COLO668 (cell line): Measurements from ENCODE around the gene SPTBN5.
A peak's percentile ranks its signal among the peaks of the same experiment; 100 is the strongest.

Source experiments
- DNase-seq: peaks from one replicate; lab custom pipeline; 2025; ENCODE audit not compliant: unreplicated experiment; lab: John Stamatoyannopoulos, UW

Gene SPTBN5

DNA sequence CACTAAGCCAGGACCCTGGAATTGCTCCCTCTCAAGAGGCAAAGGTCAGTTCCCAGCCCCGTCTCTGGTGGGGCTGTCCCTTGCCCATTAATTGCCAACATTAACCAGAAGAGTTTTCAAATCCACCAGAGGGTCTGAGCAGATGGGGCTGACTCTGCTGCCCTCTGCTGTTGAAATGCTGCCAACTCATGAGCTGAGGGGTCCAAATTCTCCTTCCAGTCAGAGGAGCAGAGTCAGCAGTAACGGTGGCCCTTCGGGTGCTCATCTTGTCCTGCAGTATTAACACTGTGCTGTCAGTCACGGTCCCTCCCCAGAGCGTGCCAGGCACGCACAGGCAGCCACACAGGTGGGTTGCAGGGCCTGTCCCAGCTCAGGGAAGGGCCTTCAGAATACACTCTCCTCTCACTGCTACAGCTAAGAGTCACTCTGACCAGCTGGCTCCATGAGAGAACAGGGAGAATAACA lies 10.7 kb upstream of the SPTBN5 start:
- peak; percentile 60 for DNase-seq

DNA sequence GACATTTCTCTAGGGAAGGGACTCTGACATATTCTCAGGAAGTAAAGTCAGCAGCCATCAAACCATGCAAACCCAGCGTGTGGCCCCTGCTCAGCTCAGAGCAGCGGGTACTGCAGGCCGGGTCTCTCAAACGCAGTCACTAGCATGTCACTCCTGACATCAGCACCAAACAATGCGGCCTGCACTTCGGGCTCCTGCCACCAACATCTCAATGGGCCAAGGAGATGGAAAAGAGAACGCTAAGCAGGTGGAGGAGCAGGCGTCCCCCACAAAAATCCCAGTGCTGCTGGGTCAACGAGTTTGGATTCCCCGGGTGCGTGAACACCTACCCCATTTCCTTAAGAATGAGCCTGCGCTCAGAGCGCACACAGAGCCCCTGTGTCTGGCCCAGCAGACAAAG lies 9.9 kb upstream of the SPTBN5 start:
- DNase-seq: no peak

DNA sequence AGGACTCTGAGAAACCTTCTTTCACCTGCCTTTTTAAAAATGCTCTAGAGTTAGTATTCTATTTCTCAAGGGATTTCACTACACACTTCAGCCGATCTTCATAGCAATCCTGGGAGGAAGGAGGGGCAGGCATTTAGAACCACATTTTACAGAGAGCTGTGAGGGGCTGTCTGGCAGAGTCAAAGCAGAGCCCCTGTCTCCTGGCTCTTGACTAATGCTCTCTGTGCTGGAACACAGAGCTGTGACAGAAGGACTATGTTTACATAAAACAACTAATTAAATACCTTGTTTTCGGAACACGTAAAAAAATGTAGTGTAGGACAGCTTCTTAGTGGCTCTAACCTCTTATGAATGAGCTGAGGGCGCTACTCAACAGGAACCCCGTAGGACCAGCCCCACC lies 7.6 kb upstream of the SPTBN5 start:
- no peak for DNase-seq

DNA sequence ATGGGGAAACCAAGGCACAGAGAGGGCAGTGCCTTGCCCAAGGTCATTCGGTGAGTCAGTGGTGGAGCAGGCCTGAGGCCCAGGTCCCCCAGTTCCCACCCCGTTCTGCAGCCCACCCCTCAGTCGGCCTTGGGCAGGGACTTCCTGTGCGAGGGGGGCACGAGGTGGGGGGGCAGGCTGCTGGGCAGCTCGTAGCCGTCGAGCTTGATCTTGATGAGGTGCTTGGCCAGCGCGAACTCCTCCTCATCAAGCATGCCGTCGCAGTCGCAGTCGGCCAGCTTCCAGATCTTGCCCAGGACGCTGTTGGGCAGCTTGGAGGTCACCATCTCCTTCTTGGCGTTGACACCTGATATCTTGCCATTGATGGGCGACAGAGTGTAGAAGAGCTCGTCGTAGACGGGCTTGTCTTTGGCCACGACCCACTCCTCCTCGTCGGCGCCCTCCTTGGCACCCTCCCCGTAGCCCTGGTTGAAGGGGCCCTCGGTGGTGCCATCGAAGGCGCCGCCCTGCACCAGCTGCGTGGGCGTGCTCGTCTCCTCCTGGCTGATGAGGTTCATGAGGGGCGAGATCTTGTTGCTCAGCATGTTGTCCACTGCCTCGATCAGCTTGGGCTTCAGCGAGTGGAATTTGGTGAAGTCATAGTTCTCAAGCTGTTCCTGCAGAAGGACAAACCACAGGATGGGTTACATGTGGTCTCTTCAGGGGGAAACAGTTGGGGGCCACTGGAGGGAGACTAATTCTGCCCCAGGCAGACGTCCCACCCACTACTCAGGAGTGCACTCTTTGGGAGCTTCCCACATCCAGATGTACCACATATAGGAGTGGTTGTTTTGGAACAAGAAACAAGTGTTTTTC lies 6.9 kb upstream of the SPTBN5 start:
- no peak for DNase-seq

DNA sequence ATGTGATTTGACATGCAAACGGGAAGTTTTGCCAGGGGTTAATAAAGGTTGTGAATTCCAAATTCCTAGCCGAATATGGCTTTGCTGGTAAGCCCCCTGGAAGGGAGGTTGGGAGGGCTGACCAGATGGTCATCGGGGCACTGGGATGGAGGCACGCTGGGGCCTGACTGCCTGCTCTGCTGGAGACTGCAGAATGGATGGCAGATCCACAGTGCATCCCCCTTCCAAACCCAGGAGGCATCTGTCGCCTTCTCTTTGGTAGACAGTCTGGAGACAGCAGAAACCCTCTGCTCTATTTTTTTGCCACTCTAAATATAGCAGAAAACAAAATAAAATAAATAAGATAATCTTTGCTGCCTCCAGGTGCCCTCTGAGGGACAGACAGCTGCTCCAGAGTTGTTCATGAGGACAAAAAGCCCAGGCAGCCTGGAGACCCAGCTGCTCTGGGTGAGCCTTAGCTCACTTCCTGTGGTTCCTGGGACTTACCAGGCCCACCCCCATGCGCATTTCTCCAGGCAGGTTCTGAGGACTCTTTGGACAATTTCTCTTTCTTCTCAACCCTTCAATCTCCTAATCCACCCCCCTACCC lies 6.1 kb upstream of the SPTBN5 start:
- no peak for DNase-seq

DNA sequence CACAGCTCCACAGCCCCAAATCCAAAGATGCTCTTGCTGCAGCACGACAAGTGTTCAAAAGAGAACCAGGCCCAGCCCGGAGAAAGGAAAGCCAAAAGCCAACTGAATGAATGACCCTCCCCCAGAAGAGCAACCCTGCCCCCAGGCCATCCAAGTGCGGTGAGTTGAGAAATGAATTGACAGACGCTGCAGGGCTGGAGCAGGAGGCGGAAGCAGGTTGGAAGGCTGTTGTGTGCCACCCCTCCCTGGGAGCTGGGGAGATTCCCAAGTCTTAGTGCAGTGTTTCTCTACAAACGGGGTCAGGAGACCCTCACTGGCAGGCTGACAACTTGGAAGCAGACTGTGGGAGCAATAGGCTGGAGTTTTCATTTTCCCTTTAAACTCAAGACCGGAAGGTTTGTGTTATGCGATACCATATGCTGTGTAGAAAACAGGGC lies 3.5 kb upstream of the SPTBN5 start:
- DNase-seq: no peak

DNA sequence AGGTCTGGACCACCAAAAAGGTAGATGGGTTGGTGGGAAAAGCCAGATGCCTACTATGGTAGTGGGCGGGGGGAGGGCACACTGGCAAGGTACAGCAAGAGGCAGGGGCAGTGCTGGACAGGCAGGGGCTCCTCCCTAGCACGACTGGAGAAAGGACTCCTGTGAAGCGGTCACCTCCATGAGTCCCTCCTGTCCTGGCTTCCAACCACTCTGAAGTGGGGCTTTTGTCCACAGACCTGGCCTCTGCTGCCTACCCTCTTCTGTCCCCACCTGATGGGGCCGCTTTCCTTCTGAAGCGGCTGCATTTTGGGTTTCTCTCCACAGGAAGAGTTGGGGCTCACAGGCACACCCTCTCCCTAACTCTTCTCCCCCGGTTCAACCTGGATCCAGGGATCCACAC lies 2.7 kb upstream of the SPTBN5 start:
- no peak for DNase-seq

DNA sequence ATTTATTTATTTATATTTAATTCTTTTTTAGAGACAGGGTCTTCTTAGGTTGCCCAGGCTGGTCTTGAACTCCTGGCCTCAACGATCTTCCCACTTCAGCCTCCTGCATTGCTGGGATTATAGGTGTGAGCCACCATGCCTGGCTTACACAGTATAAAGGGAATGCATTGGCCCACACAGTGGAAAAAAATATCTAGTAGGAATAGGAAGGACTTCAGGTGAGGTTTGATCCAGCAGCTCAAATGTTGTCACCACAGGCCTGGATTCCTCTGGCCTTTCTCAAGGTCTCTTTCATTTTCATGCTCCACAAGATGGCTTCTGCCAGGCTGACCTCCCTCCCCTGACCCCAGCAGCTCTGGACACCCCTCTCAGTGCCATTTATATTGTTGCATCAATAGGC lies 2.1 kb upstream of the SPTBN5 start:
- no peak for DNase-seq

DNA sequence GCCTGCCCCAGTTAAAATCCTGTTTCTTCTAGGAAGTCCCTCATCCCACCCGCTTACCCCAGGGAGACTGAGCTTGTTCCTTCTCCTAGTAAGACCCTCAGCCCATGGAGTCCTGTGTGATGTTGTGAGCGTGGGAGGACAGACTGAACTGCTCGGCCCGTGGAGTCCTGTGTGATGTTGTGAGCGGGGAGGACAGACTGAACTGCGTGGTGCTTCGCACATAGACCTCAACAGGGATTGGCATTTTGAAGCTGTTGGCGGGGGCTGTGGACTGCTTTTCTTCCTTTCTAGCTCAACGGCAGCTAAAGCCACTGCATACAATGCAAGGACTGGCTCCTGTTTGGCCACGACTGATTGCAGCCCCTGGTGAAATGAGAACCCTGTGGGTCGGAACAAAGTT lies 1.6 kb upstream of the SPTBN5 start:
- DNase-seq: no peak

DNA sequence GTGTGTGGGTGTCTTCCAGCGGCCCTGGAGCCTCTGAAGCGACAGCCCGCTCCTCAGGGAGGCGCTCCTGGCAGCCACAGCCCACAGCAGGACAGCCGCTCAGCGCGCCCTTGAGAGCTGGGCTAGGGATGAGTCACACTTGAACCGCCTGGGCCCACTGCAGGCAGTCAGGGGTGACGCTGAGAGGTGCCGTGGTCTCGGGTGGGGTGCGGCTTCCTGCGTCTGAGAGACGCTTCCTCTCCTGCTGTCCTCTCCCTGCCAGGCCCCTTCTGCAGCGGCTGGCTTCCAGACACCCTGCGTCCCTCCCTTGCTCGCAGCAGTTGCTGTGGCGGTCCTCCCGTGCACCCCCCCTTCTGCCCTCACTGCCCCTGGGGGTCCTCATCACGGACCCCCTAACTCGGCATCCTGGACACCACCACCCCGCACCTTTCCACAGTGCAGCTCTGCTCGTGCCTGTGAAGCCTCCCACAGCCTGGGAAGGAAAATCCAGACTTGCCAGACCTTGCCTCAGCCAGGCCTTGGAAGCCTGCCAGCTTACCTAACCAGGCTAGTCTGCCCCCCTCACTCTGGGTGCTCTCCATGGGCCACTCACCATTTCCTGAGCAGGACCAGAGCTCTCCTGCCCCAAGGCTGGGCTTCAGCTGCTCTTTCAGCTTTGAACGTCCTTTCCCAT lies 1.1 kb upstream of the SPTBN5 start:
- peak; percentile 87 for DNase-seq

DNA sequence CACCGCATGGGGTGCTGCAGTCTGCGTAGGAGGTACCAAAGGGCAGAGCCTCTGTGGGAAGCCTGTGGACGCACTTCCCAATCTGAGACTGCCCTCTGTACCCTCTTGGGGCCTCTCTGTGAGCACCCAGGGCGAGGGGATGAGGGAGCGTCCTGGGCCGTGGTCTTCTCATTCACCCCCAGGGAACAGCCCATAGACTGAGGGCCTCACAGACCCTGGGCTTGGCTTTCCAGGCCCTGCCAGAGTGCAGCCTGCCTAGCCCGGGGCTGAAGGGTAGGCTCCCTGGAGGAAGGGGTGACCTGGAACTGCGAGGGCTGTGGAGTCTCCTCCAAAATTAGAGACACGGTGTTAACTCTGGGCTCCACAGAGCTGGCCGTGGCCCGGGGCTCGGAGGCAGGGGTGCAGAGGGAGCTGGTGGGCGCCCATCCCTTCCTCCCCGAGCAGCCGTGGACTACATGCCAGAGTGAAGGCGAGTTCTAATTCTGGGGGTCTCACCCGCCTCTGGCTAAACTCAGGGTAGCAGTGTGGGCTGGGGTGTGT lies 468 bp upstream of the SPTBN5 start:
- peak; percentile 31 for DNase-seq

DNA sequence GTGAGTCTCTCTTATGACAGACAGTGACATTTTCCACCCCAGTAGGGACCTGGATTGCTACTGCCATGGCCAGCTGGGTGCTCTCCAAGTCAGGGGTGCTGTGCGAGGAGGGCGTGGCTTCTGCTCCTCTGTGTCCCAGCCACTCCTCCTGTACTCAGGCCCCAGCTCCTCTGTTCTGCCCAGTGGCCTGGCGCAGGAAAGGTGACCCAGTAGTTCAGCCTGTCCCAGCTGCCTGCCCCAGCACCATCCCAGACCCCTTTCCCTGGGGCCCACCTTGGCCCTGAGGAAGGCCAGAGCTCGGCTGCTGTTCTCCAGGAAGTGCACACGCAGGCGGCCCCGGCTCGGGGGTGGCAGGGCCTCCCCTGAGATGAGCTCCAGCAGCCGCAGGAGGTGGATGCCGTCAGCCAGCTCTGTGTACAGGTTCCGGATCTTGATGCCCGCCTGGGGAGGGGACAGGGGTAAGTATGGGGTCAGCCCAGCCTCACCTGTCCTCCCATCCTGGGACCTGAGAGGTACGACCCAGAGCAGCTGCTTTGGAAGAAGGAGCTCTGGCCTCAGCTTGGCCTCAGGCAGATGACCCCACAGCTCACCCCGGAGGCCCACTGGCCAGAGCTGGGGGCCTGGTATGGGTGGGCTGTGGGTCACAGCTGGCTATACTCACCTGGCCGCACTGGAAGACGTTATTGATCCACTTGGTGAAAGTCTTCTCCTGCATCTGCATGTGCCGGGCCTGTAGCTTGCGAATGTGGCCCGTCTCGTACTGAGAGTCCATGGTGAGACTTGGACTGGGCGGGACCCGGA lies 1.0 kb downstream of the SPTBN5 start:
- DNase-seq: peak; percentile 75

DNA sequence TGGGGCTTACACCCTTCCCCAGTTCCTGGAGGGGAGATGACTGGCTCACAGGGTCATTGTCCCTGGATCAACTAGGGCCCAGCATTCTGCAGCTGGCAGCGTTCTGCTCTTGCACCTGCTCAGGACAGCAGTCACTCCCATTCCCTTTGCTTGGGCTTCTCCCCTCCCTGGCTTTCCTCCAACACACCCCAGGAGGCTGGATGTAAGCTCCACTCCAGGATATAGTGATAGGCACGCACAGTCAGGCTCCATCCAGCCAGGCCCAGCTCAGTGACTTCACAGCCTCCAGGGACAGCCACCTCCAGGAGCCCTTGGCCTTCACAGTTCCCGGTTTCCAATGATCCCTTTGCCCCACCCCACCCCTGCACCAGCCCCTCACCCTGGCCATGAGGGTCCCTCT lies 1.9 kb downstream of the SPTBN5 start:
- peak; percentile 92 for DNase-seq

DNA sequence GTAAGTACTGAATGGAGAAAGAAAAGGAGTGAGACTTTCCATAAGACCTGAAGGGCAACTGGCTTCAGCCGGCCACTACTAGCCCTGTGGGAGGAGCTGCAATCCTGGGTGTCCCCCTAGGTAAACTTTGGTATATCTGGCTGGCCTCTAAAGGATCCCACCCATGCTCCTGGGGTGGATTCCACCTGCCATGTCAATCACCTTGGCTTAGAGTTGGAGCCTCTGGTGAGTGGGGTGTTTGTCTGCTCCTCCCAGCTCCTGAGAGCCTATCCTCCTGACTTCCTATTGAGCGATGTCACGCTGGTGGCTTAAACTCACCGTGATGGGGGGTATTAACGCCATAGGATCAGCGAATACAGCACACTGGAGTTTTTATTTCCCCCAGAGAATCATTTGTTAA lies 2.6 kb downstream of the SPTBN5 start:
- DNase-seq: peak; percentile 37

DNA sequence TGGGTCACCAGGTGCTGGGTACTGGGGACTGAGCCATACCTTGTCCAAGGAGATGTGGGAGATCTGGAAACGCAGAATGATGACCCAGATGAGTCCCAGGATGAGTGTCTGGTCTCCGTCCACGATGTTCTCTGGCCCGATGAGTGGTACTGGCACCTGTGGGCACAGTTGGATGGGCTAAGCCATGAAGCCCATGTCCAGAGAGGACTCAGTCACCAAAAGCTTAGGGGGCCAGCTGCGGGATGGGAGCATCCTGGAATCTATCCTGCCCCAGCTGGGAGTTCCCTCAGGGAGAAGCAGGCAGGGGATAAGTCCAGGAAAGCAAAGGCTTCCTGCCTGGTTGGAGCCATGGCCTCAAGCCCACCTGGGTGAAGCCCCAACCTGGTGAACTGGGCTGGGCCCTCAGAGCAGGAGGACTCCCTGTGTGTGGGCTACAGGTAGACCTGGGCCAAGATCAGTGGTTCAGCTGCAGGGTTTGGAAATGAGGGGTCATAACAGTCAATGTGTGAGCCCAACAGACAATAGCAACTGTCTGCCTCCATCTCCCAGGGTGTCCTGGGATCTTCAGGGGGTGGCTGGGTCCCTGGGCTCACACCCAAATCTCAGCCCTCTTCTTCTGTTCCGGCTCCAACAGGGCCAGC lies 3.7 kb downstream of the SPTBN5 start:
- no peak for DNase-seq

DNA sequence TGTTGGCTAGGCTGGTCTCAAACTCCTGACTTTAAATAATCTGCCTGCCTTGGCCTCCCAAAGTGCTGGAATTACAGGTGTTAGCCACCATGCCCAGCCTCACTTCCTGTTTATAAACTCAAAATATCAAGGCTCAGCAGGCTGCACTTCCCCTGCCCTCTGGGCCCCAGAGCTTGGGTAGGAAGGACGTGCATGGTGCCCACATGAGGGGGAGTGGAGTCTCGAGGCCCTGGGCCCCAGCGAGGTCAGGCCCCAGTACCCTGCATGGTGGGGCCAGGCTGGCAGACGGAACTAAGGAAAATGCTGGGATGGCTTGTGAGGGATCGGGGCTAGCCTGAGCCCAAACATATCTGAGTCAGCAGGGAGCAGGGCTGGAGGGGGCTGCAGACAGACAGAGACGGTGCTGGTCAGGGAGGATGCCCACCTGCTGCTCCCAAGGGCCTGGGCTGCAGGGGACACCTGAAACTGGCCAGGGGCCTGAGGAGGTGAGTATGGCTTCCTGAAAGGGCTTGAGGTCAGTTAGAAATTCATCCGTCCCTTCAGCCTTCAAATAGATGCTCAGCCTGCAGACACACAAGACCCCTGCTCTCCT lies 5.1 kb downstream of the SPTBN5 start:
- DNase-seq: no peak

DNA sequence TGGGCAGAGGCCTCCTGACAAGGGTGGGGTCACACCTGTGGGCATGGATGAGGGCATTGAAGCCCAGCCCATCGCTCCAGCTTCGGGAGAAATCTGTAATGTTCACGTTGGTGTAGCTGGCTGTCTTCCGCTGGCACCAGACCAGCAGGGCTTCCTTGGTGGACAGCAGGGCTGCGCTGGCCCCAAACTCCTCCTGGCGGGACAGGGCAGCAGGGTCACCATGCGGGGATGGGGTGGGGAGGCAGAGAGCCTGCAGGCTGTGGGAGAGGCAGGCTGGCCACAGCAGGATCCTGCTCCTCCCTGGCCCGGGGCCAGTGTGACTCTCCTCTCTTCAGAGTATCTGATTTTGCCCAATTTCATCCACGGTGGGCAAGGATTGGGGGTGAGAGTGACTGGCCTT lies 6.0 kb downstream of the SPTBN5 start:
- DNase-seq: no peak

DNA sequence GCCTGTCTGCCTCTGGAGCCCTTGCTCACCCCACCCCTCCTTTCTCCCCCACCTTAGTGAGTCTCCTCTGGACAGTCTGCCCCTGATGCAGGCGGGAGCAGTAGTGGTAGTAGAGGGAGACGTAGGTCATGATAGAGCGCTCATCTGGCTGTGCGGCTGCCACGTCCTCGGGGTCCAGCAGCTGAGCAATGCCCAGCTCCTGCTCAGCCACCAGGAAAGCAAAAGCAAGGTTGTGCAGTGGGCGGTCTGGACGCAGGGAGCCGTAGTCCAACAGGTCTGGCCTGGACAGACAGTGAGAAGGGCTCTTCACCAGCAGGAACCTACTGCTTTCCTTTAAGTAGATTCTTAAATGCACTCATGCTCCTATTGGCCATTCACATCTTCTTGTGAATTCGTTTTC lies 6.7 kb downstream of the SPTBN5 start:
- DNase-seq: no peak

DNA sequence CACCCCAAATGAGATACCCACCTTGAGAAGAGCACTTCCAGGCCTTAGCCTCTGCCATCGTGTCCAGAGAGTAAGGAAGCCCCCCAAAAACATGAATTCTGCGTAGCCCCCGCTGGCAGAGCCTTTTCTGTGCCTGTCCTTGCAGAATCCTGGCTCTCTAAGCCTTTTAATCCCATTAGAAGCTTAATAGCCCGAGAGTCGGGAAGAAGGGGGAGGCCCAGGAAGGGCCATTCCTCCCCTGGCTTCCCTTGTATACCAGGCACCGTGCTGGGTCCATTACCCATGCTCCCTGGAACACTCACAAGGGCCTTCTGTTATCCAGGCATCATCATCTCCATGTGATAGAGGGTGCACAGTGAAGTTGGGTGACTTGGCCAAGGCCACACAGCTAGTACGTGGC lies 7.1 kb downstream of the SPTBN5 start:
- DNase-seq: no peak

DNA sequence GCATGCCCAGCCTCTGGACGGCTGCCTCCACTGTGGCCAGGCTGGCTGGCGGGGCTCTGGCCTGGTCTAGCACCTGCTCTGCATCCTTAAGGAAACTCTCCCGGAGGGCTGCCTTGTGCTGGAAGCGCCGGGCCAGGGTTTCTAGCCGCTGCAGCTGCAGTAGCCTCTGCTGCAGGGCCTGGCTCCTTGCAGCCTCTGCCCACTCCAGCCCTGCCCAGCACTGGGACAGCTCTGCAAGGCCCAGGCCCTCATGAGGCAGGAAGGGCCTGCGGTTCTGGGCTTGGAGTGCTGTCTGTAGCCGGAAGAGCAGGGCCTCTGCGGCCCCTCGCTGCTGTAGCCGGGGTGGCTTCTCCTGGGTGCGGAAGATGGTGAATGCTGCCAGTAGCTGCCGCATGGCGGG lies 8.0 kb downstream of the SPTBN5 start:
- no peak for DNase-seq
